Cardiac fibroblast (primary cell): ENCODE data around the gene RNF2.

ENCODE experiments used
- DNase-seq, 2 donors: peaks; one replicate each; pipeline versions ENCODE4 v3.0.0 to v3.0.0-alpha.2; 2010; ENCODE audit warnings: low read depth in 2 of 2
- H3K4me3 ChIP-seq, 2 donors: replicated peaks in 1 of 2; 1 replicate in 1 of 2; 2 replicates in 1 of 2; pipeline ENCODE4 v1.5.1; 2011; ENCODE audit warnings: low read depth in 2 of 2, low read length in 2 of 2, mild to moderate bottlenecking in 2 of 2, moderate library complexity in 1 of 2
- TF ChIP-seq, protein P1 (sequence below): IDR thresholded peaks from one replicate; pipeline ENCODE4 v1.5.1; 2011; ENCODE audit warnings: low read depth, mild to moderate bottlenecking, low read length, inconsistent platforms

The RNF2 gene

DNA sequence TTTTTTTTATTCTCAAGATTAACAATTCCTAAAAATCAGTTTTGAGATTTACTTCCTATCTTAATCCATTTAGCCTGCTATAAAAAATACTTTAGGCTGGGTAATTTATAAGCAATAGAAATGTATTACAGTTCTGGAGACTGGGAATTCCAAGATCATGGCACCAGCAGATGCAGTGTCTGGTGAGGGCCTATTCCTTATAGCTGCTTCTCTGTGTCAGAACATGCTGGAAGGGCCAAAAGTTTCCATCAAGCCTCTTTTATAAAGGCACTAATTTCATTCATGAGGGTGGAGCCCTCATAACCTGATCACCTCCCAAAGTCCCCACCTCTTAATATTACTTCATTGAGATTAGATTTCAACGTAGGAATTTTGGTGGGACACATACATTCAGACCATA is 41.7 kb downstream of the RNF2 start:
- TF ChIP-seq, protein P1, sequence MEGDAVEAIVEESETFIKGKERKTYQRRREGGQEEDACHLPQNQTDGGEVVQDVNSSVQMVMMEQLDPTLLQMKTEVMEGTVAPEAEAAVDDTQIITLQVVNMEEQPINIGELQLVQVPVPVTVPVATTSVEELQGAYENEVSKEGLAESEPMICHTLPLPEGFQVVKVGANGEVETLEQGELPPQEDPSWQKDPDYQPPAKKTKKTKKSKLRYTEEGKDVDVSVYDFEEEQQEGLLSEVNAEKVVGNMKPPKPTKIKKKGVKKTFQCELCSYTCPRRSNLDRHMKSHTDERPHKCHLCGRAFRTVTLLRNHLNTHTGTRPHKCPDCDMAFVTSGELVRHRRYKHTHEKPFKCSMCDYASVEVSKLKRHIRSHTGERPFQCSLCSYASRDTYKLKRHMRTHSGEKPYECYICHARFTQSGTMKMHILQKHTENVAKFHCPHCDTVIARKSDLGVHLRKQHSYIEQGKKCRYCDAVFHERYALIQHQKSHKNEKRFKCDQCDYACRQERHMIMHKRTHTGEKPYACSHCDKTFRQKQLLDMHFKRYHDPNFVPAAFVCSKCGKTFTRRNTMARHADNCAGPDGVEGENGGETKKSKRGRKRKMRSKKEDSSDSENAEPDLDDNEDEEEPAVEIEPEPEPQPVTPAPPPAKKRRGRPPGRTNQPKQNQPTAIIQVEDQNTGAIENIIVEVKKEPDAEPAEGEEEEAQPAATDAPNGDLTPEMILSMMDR = no peak
- H3K4me3 ChIP-seq = no peak overlapping the region
- no peak for DNase-seq

DNA sequence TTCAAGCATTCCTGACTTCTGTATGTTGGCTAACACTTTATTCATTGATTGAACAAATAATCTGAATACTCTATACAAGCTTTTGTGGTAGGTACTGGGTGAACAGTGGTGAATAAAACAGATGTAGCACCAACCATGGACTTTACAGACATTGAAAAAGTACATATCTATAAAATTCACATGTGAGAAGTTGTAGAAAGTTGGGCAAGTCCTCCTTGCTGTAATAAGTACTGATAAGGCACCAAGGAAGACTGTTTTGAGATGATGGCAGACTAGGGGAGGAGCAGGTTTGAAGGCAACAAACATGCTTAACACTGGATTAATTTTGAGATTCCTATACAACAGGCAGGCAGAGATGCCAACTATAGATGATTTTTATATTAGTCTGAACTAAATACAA is 42.4 kb downstream of the RNF2 start:
- TF ChIP-seq, protein P1 = no peak
- no peak for DNase-seq
- H3K4me3 ChIP-seq = no peak overlapping the region

DNA sequence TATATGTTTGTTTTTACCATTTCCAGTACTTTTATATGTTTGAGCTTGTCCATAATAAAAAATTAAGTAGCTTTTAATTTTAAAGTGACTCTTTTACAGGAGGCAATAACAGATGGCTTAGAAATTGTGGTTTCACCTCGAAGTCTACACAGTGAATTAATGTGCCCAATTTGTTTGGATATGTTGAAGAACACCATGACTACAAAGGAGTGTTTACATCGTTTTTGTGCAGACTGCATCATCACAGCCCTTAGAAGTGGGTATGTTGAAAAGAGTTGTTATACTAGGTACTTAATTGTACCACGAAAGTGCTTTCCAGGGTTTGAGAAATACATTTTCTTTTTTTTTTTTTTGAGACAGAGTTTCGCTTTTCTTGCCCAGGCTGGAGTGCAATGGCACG is 46.1 kb downstream of the RNF2 start:
- no peak overlapping the region for H3K4me3 ChIP-seq
- TF ChIP-seq, protein P1 = no peak
- no peak for DNase-seq

DNA sequence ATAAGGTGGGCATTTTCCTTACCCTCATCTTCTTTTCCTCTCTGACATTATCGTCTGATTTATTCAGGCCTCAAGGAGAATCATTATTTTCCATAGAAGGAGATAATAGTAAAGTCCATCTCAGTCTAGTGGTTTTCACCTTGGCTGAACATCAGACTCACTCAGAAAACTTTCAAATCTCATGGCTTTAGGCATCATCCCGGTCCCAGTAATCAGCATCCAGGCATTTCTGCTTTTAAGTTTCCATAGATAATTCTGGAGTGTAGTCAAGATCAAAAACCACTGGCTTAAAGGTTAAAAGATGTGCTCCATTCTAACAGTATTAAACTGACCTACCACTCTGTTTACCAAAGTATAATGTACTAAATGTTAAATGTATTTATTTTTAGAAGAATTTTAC is 49.4 kb downstream of the RNF2 start:
- DNase-seq = no peak
- no peak overlapping the region for H3K4me3 ChIP-seq
- TF ChIP-seq, protein P1 = no peak

DNA sequence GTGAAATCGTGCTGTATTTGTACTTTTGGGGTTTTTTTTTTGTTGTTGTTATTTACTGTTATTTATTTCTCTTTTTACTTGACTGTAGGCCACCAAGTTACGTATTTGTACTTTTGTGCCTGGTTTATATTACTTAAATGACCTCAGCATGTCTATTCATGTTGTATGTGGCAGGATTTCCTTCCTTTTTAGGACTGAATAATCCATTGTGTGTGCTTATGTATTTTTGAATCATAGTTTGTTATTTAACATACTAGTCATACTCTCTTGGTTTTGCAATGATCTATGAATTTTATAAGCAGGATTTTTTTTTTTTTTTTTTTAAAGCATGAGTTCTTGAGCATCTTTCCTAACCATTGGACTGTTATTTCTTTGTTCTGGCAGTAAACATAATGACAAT is 51.2 kb downstream of the RNF2 start:
- no peak overlapping the region for H3K4me3 ChIP-seq
- TF ChIP-seq, protein P1 = no peak
- peak in 1 of 2 donors; percentile 80 for DNase-seq

DNA sequence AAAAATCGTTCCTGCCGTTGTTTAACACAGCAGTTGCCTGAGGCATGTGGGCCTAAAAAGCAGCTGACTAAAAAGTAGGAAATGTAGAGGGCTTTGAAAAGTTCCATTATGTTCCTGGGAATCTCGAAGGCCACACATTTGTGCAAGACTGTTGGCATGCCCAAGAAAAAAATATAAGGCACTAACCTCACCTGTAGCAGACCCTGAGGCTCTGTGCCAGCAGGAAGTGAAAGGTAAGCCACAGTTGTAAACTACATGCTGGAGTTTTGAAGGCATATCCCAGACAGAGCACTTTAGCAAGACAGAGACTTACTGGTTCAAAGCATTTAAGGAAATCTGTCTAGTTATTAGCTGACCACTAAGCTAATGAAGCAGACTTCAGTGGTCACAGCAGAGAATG is 58.7 kb downstream of the RNF2 start:
- H3K4me3 ChIP-seq = no peak overlapping the region
- no peak for DNase-seq

DNA sequence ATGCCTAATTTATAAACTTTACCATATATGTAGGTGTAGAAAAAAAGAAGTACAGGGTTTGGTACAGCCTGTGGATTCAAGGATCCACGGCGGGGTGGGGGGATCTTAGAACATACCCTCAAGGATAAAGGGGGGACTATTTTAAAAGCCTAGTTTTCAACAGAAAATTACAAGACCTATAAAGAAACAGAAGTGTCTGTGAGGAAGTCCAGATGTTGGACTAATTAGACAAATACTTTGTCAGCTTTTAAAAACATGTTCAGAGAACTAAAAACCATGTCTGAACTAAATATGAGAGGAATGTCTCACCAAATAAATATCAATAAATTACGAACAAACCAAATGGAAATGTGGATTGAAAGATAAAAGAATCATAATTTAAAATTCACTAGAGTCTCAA is 59.8 kb downstream of the RNF2 start:
- TF ChIP-seq, protein P1 = no peak
- no peak overlapping the region for H3K4me3 ChIP-seq
- DNase-seq = no peak

More for the DNA sequence above, 58.7 kb downstream of the RNF2 start:
- TF ChIP-seq, protein P1 = no peak
